NCI-H2081 treated with DMSO at 0.1 percent for 48 hours (cell line): Measurements from ENCODE around the gene SIGLEC1.

ENCODE experiments used
- DNase-seq: peaks from one replicate; lab custom pipeline; 2025; lab: John Stamatoyannopoulos, UW

Gene SIGLEC1

GRCh38 chr20:3744806-3745685 is 32.6 kb upstream of the SIGLEC1 start:
- DNase-seq = no peak

GRCh38 chr20:3744037-3744436 is 31.6 kb upstream of the SIGLEC1 start:
- DNase-seq = no peak

GRCh38 chr20:3743251-3743650 is 30.9 kb upstream of the SIGLEC1 start:
- no peak for DNase-seq

GRCh38 chr20:3741836-3742458 is 29.5 kb upstream of the SIGLEC1 start:
- DNase-seq = no peak

- no peak for DNase-seq
Measured at GRCh38 chr20:3740615-3741301, 28.4 kb upstream of the SIGLEC1 start.

- no peak for DNase-seq
Measured at GRCh38 chr20:3739926-3740451, 27.6 kb upstream of the SIGLEC1 start.

- DNase-seq = no peak
Measured at GRCh38 chr20:3739054-3739925, 26.9 kb upstream of the SIGLEC1 start.

- DNase-seq = no peak
Measured at GRCh38 chr20:3738111-3739053, 26.0 kb upstream of the SIGLEC1 start.

GRCh38 chr20:3735768-3736167 is 23.4 kb upstream of the SIGLEC1 start:
- DNase-seq = no peak

- DNase-seq = no peak
Measured at GRCh38 chr20:3734111-3734843, 21.9 kb upstream of the SIGLEC1 start.

- DNase-seq = no peak
Measured at GRCh38 chr20:3733119-3733995, 21.0 kb upstream of the SIGLEC1 start.

- DNase-seq = no peak
Measured at GRCh38 chr20:3732327-3733118, 20.1 kb upstream of the SIGLEC1 start, which contains the start of gene HSPA12B. HSPA12B (plus strand) TSS chr20:3732685; CDS start chr20:3738675, 5,990 bp downstream.

- DNase-seq = no peak
Measured at GRCh38 chr20:3731944-3732326, 19.5 kb upstream of the SIGLEC1 start.

- DNase-seq = no peak
Measured at GRCh38 chr20:3730803-3731672, 18.6 kb upstream of the SIGLEC1 start.

- DNase-seq = no peak
Measured at GRCh38 chr20:3729811-3730540, 17.6 kb upstream of the SIGLEC1 start.

GRCh38 chr20:3729378-3729777 is 17.0 kb upstream of the SIGLEC1 start:
- no peak for DNase-seq
